Measurements from ENCODE around the gene ERC1.

The ERC1 gene

GRCh38 chr12:1428671-1429070 is 437.6 kb downstream of the ERC1 start:
- Histone ChIP-seq H3K36me3 (ENCODE audit: low read depth) (no peaks in the 10 kb centered on the region), H3K9me3 (ENCODE audit: severe bottlenecking) (no peaks in the 10 kb centered on the region), H3K4me3 (ENCODE audit: severe bottlenecking) (no peak overlapping the region), H3K4me1 (ENCODE audit: insufficient read depth, poor library complexity, severe bottlenecking) (peaks cover 6% of the 10 kb centered on the region), H3K27ac (ENCODE audit: poor library complexity, severe bottlenecking) (no peak overlapping the region), H3K27me3 (ENCODE audit: insufficient read depth, poor library complexity, severe bottlenecking) (no peaks in the 10 kb centered on the region)
- ATAC-seq (ENCODE audit: low read depth) (no peak), DNase-seq (ENCODE audit: low spot score) (no peak)
- TF ChIP-seq CTCF (IDR thresholded peaks at IDR 0.05; ENCODE audit: poor library complexity, severe bottlenecking): no peak

GRCh38 chr12:1429980-1430379 is 439.0 kb downstream of the ERC1 start:
- peaks cover 7% of the 10 kb centered on the region for H3K4me1 ChIP-seq (ENCODE audit: insufficient read depth, poor library complexity, severe bottlenecking)
- no peaks in the 10 kb centered on the region for H3K36me3 ChIP-seq (ENCODE audit: low read depth)
- H3K27me3 ChIP-seq (ENCODE audit: insufficient read depth, poor library complexity, severe bottlenecking): no peaks in the 10 kb centered on the region
- no peaks in the 10 kb centered on the region for H3K9me3 ChIP-seq (ENCODE audit: severe bottlenecking)
- H3K27ac ChIP-seq (ENCODE audit: poor library complexity, severe bottlenecking): no peak overlapping the region
- ATAC-seq (ENCODE audit: low read depth) (peak; percentile 46; the same call in 1 of the 3 replicates), DNase-seq (ENCODE audit: low spot score) (no peak)
- TF ChIP-seq CTCF (IDR thresholded peaks at IDR 0.05; ENCODE audit: poor library complexity, severe bottlenecking): no peak
- H3K4me3 ChIP-seq (ENCODE audit: severe bottlenecking): no peak overlapping the region

- Histone ChIP-seq H3K4me3 (ENCODE audit: severe bottlenecking) (no peak overlapping the region), H3K36me3 (ENCODE audit: low read depth) (peaks cover 3% of the 10 kb centered on the region), H3K4me1 (ENCODE audit: insufficient read depth, poor library complexity, severe bottlenecking) (peaks cover 6% of the 10 kb centered on the region), H3K9me3 (ENCODE audit: severe bottlenecking) (no peaks in the 10 kb centered on the region), H3K27me3 (ENCODE audit: insufficient read depth, poor library complexity, severe bottlenecking) (no peaks in the 10 kb centered on the region), H3K27ac (ENCODE audit: poor library complexity, severe bottlenecking) (no peak overlapping the region)
- TF ChIP-seq CTCF (IDR thresholded peaks at IDR 0.05; ENCODE audit: poor library complexity, severe bottlenecking): no peak
- no peak for ATAC-seq (ENCODE audit: low read depth)
- DNase-seq (ENCODE audit: low spot score): no peak
Measured at GRCh38 chr12:1434296-1434955, 443.4 kb downstream of the ERC1 start.

GRCh38 chr12:1435044-1435443 is 444.0 kb downstream of the ERC1 start:
- DNase-seq (ENCODE audit: low spot score) (no peak), ATAC-seq (ENCODE audit: low read depth) (no peak)
- H3K4me1 ChIP-seq (ENCODE audit: insufficient read depth, poor library complexity, severe bottlenecking): peaks cover 3% of the 10 kb centered on the region
- H3K9me3 ChIP-seq (ENCODE audit: severe bottlenecking): no peaks in the 10 kb centered on the region
- H3K36me3 ChIP-seq (ENCODE audit: low read depth): peaks cover 3% of the 10 kb centered on the region
- H3K27me3 ChIP-seq (ENCODE audit: insufficient read depth, poor library complexity, severe bottlenecking): no peaks in the 10 kb centered on the region
- no peak for TF ChIP-seq CTCF (IDR thresholded peaks at IDR 0.05; ENCODE audit: poor library complexity, severe bottlenecking)
- no peak overlapping the region for H3K4me3 ChIP-seq (ENCODE audit: severe bottlenecking)
- H3K27ac ChIP-seq (ENCODE audit: poor library complexity, severe bottlenecking): no peak overlapping the region

- TF ChIP-seq CTCF (IDR thresholded peaks at IDR 0.05; ENCODE audit: poor library complexity, severe bottlenecking): no peak
- DNase-seq (ENCODE audit: low spot score) (no peak), ATAC-seq (ENCODE audit: low read depth) (peak; percentile 29; the same call in 1 of the 3 replicates)
- Histone ChIP-seq H3K27me3 (ENCODE audit: insufficient read depth, poor library complexity, severe bottlenecking) (no peaks in the 10 kb centered on the region), H3K4me1 (ENCODE audit: insufficient read depth, poor library complexity, severe bottlenecking) (peaks cover 2% of the 10 kb centered on the region), H3K9me3 (ENCODE audit: severe bottlenecking) (no peaks in the 10 kb centered on the region), H3K27ac (ENCODE audit: poor library complexity, severe bottlenecking) (no peak overlapping the region), H3K4me3 (ENCODE audit: severe bottlenecking) (no peak overlapping the region), H3K36me3 (ENCODE audit: low read depth) (peaks cover 3% of the 10 kb centered on the region)
Measured at GRCh38 chr12:1435456-1435855, 444.4 kb downstream of the ERC1 start.

Data from RWPE2 (cell line).